A549 (cell line): ENCODE data around the gene HOXC11. TPM values are rescaled to one million over a fixed set of nuclear protein-coding genes. Genes with fewer than 3 reads are reported as not detected.

Source experiments
- ATAC-seq, 2 experiments: fragments of 200-7000 bp in 1 of 2; fragments of >200 bp in 1 of 2; cut with Nextera tagmentation in 1 of 2; cut with Tn5 transposase in 1 of 2; 3 replicates each; pipeline versions ENCODE4 v1.8.0 to v1.9.1; 2018 to 2020; ENCODE audit warnings: mild to moderate bottlenecking in 1 of 2, moderate library complexity in 1 of 2
- CTCF ChIA-PET: fragments of 300-600 bp; sonication (Branson Sonifier 250); formaldehyde crosslinking; extraction: SDS; loops from one replicate; lab custom pipeline; 2021; ENCODE audit warnings: antibody characterized with exemption, inconsistent platforms; lab: Yijun Ruan, JAX
- POLR2A ChIA-PET: fragments of 350-600 bp; formaldehyde crosslinking; extraction: SDS; loops from one replicate; lab custom pipeline; 2021; ENCODE audit warnings: antibody characterized with exemption, inconsistent platforms; lab: Yijun Ruan, JAX
- DNase-seq, 2 experiments: peaks; one replicate each; pipeline versions ENCODE4 v3.0.0 to v3.0.0-alpha.2; 2011 to 2016; ENCODE audit warnings: low read depth in 1 of 2, low spot score in 1 of 2
- FAIRE-seq: peaks from 2 replicates; lab custom pipeline; 2011; peaks lifted over from hg19 to GRCh38; lab: Jason Lieb, UNC
- H3K27ac ChIP-seq, 2 experiments: fragments of >200 bp; sonication (Bioruptor Twin); formaldehyde crosslinking; 3 replicates each; pipeline ENCODE4 v1.5.1; 2016 to 2017
- H3K4me1 ChIP-seq: fragments of >200 bp; sonication (Bioruptor Twin); formaldehyde crosslinking; 3 replicates; pipeline ENCODE4 v1.6.1; 2016
- H3K4me2 ChIP-seq: fragments of >200 bp; sonication (Bioruptor Twin); formaldehyde crosslinking; 3 replicates; pipeline ENCODE4 v1.6.1; 2016
- H3K4me3 ChIP-seq: fragments of >200 bp; sonication (Bioruptor Twin); formaldehyde crosslinking; 3 replicates; pipeline ENCODE4 v1.5.1; 2016
- H3K9me3 ChIP-seq: fragments of >200 bp; sonication (Bioruptor Twin); formaldehyde crosslinking; 3 replicates; pipeline ENCODE4 v1.6.1; 2016
- ATOH8 ChIP-seq: fragments of 250-450 bp; sonication (Bioruptor Pico); IDR thresholded peaks from 2 replicates; pipeline ENCODE4 v1.5.0; 2020; ENCODE audit warnings: low read depth, mild to moderate bottlenecking, moderate library complexity
- CBX8 ChIP-seq: fragments of 200-600 bp; sonication (generic); IDR thresholded peaks from 2 replicates; pipeline ENCODE4 v1.6.1; 2016
- CHD2 ChIP-seq: fragments of 150-350 bp; IDR thresholded peaks from 2 replicates; pipeline ENCODE4 v1.6.1; 2014; ENCODE audit warnings: low read length; ENCODE audit not compliant: partially characterized antibody
- E2F6 ChIP-seq: IDR thresholded peaks from 2 replicates; pipeline ENCODE4 v1.6.1; 2012; ENCODE audit warnings: low read depth, borderline replicate concordance
- EHF ChIP-seq: fragments of 250-450 bp; sonication (Bioruptor Pico); IDR thresholded peaks from 2 replicates; pipeline ENCODE4 v1.5.0; 2020; ENCODE audit warnings: mild to moderate bottlenecking
- ELK1 ChIP-seq: fragments of 150-350 bp; IDR thresholded peaks from 2 replicates; pipeline ENCODE4 v1.6.1; 2014; ENCODE audit warnings: low read depth, mild to moderate bottlenecking, low read length
- FOSB ChIP-seq: fragments of 250-450 bp; sonication (Bioruptor Pico); IDR thresholded peaks from 2 replicates; pipeline ENCODE4 v1.5.0; 2020; ENCODE audit warnings: mild to moderate bottlenecking, moderate library complexity
- FOSL2 ChIP-seq, 2 experiments: fragments of 450-650 bp in 1 of 2; fragments of >200 bp in 1 of 2; sonication (Bioruptor Twin) in 1 of 2; formaldehyde crosslinking; IDR thresholded peaks; 2 replicates each; pipeline versions ENCODE4 v1.5.0 to v1.6.1; 2016 to 2020; ENCODE audit warnings: mild to moderate bottlenecking in 1 of 2, moderate library complexity in 1 of 2
- FOXS1 ChIP-seq: fragments of 250-450 bp; sonication (Bioruptor Pico); IDR thresholded peaks from 2 replicates; pipeline ENCODE4 v1.5.0; 2020; ENCODE audit warnings: mild to moderate bottlenecking, moderate library complexity
- HMGXB4 ChIP-seq: fragments of 250-450 bp; sonication (Bioruptor Pico); IDR thresholded peaks from 2 replicates; pipeline ENCODE4 v1.5.0; 2021; ENCODE audit warnings: mild to moderate bottlenecking, moderate library complexity, borderline replicate concordance
- HOXB13 ChIP-seq: fragments of 250-450 bp; sonication (Bioruptor Pico); IDR thresholded peaks from 2 replicates; pipeline ENCODE4 v1.5.0; 2020; ENCODE audit warnings: low read depth, mild to moderate bottlenecking, moderate library complexity
- HOXB5 ChIP-seq: fragments of 250-450 bp; sonication (Bioruptor Pico); IDR thresholded peaks from 2 replicates; pipeline ENCODE4 v1.5.0; 2020; ENCODE audit warnings: mild to moderate bottlenecking, moderate library complexity
- KDM5A ChIP-seq: fragments of 200-600 bp; sonication (generic); IDR thresholded peaks from 2 replicates; pipeline ENCODE4 v1.6.1; 2016; ENCODE audit warnings: antibody characterized with exemption, mild to moderate bottlenecking
- MAFK ChIP-seq: fragments of 450-650 bp; IDR thresholded peaks from 2 replicates; pipeline ENCODE4 v1.6.1; 2014; ENCODE audit not compliant: partially characterized antibody
- MAZ ChIP-seq: fragments of 150-350 bp; IDR thresholded peaks from 2 replicates; pipeline ENCODE4 v1.6.1; 2014; ENCODE audit warnings: antibody characterized with exemption, low read depth, low read length, borderline replicate concordance
- NFE2L2 ChIP-seq: fragments of 150-350 bp; conservative IDR thresholded peaks from 2 replicates; pipeline ENCODE4 v1.6.1; 2014; ENCODE audit warnings: low read length
- NPAS2 ChIP-seq: fragments of 250-450 bp; sonication (Bioruptor Pico); IDR thresholded peaks from 2 replicates; pipeline ENCODE4 v1.8.0; 2022; ENCODE audit warnings: mild to moderate bottlenecking, moderate library complexity, borderline replicate concordance
- PBX3 ChIP-seq: IDR thresholded peaks from 2 replicates; pipeline ENCODE4 v1.6.1; 2012
- POLR2A ChIP-seq: IDR thresholded peaks from 2 replicates; pipeline ENCODE4 v1.6.1; 2012; ENCODE audit warnings: mild to moderate bottlenecking, low read length
- RARB ChIP-seq: fragments of 250-450 bp; sonication (Bioruptor Pico); IDR thresholded peaks from 2 replicates; pipeline ENCODE4 v1.8.0; 2021; ENCODE audit warnings: mild to moderate bottlenecking, moderate library complexity
- RNF2 ChIP-seq: fragments of 200-600 bp; sonication (generic); IDR thresholded peaks from 2 replicates; pipeline ENCODE4 v1.6.1; 2016; ENCODE audit warnings: low read depth, mild to moderate bottlenecking, antibody characterized with exemption, moderate library complexity, borderline replicate concordance
- SREBF2 ChIP-seq: fragments of 450-650 bp; IDR thresholded peaks from 2 replicates; pipeline ENCODE4 v1.6.1; 2014; ENCODE audit warnings: mild to moderate bottlenecking, moderate library complexity
- TFCP2L1 ChIP-seq: fragments of 250-450 bp; sonication (Bioruptor Pico); IDR thresholded peaks from 2 replicates; pipeline ENCODE4 v1.5.0; 2021; ENCODE audit warnings: mild to moderate bottlenecking
- USF2 ChIP-seq: fragments of 450-650 bp; IDR thresholded peaks from 2 replicates; pipeline ENCODE4 v1.6.1; 2014; ENCODE audit warnings: antibody characterized with exemption
- ZC3H11A ChIP-seq: fragments of 450-650 bp; IDR thresholded peaks from 2 replicates; pipeline ENCODE4 v1.6.1; 2014; ENCODE audit warnings: antibody characterized with exemption, mild to moderate bottlenecking
- ZFP36 ChIP-seq: fragments of 450-650 bp; IDR thresholded peaks from 2 replicates; pipeline ENCODE4 v1.6.1; 2014; ENCODE audit warnings: borderline replicate concordance; ENCODE audit not compliant: partially characterized antibody
- ZNF302 ChIP-seq: fragments of 250-450 bp; sonication (Bioruptor Pico); IDR thresholded peaks from 2 replicates; pipeline ENCODE4 v1.9.0; 2021; ENCODE audit warnings: inconsistent platforms, mild to moderate bottlenecking, moderate library complexity
- WGBS: methylation state at CpG from one replicate; pipeline ENCODE4 v1.1.6; 2017; ENCODE audit errors: missing lambda C conversion rate; 5-methylcytosine and 5-hydroxymethylcytosine counted together
- polyA plus RNA-seq, 4 experiments: library from polyadenylated mRNA; depleted of rRNA in 3 of 4; stranded (reverse); fragments of >200 nt; fragmentation: RNase III in 1 of 4; extraction: RNeasy Plus Mini Kit Qiagen cat#74134 plus additional on column Dnase treatment in 1 of 4; gene quantifications; 2 replicates in 3 of 4; 3 replicates in 1 of 4; pipeline ENCODE4 v1.2.3, GENCODE V29; 2011 to 2017

The HOXC11 gene
- polyA plus RNA-seq, 2 of the 4 experiments (the other 2 are of a cell fraction): 0.45 to 0.58 TPM

GRCh38 chr12:53997204-53998109, 24.5 kb downstream of the HOXC11 start:
- no peaks in the 10 kb centered on the region for H3K9me3 ChIP-seq
- H3K27ac ChIP-seq: no peak overlapping the region
- no peak for DNase-seq
- H3K4me3 ChIP-seq: no peak overlapping the region
- no peak for TF ChIP-seq E2F6
- TF ChIP-seq RNF2: no peak
- TF ChIP-seq NFE2L2: no peak
- no peak for TF ChIP-seq HOXB5 (CRISPR knock-in tag)
- TF ChIP-seq CHD2: no peak
- no peak for TF ChIP-seq PBX3
- TF ChIP-seq ZNF302 (CRISPR knock-in tag): no peak
- TF ChIP-seq NPAS2: no peak
- TF ChIP-seq ELK1: no peak
- TF ChIP-seq MAZ: no peak
- TF ChIP-seq MAFK: no peak
- no peak for TF ChIP-seq HMGXB4 (CRISPR knock-in tag)
- TF ChIP-seq HOXB13 (CRISPR knock-in tag): no peak
- no peak for TF ChIP-seq SREBF2
- no peak for TF ChIP-seq RARB
- no peak for TF ChIP-seq KDM5A
- TF ChIP-seq, all 56 proteins: peak for 0
- no peak overlapping the region for H3K4me2 ChIP-seq
- H3K4me1 ChIP-seq: peaks cover 14% of the 10 kb centered on the region
- POLR2A ChIA-PET: interaction anchor here (0.6 kb wide), 1 partner anchor 194 kb away, joined by 5 read pairs; no protein-coding TSS in a partner anchor
- 91% methylated on average over 35 of the region's 35 CpGs for WGBS
- CTCF ChIA-PET: interaction anchor here (0.5 to 28.7 kb wide), 8 partner anchors 8 to 310 kb away, joined by 3 to 1074 read pairs (median 5); partner anchors contain the start of genes HOXC10, HOXC5 and SMUG1
- FAIRE-seq: no peak
- ATAC-seq: no peak

GRCh38 chr12:53998110-53998899, 25.4 kb downstream of the HOXC11 start:
- ChIA-PET CTCF (interaction anchor here (1.1 to 28.7 kb wide), 8 partner anchors 7 to 241 kb away, joined by 3 to 1074 read pairs (median 11); partner anchors contain the start of genes HOXC10, HOXC5 and SMUG1), POLR2A (interaction anchor here (0.6 to 1.0 kb wide), 2 partner anchors 11 to 193 kb away, joined by 3 to 5 read pairs; no protein-coding TSS in a partner anchor)
- DNase-seq (no peak), ATAC-seq (no peak), FAIRE-seq (no peak)
- no peaks in the 10 kb centered on the region for H3K9me3 ChIP-seq
- no peak overlapping the region for H3K4me3 ChIP-seq
- no peak overlapping the region for H3K27ac ChIP-seq
- H3K4me2 ChIP-seq: peak overlapping the region; percentile 87; the same call in 2 of the 3 replicates
- WGBS: 81% methylated on average over 10 of the region's 11 CpGs
- H3K4me1 ChIP-seq: peaks cover 14% of the 10 kb centered on the region
- no peak for TF ChIP-seq EHF (CRISPR knock-in tag)
- TF ChIP-seq ZC3H11A: no peak
- TF ChIP-seq FOSL2 (IDR thresholded peaks at IDR 0.05): no peak
- TF ChIP-seq FOSL2 (CRISPR knock-in tag; IDR thresholded peaks at IDR 0.05): no peak
- TF ChIP-seq USF2: no peak
- no peak for TF ChIP-seq FOXS1
- no peak for TF ChIP-seq ATOH8 (CRISPR knock-in tag)
- TF ChIP-seq FOSB (CRISPR knock-in tag): no peak
- TF ChIP-seq ZFP36: no peak
- no peak for TF ChIP-seq POLR2A
- TF ChIP-seq CBX8: no peak
- no peak for TF ChIP-seq TFCP2L1 (CRISPR knock-in tag)
- TF ChIP-seq PBX3: no peak
